Stimulated activated naive B cell treated with anti-CD40 and anti-IgM and Interleukin-4, amounts not matched to agents 10 μg/mL and 1 μg/mL and 100 μg/mL, for 72 hours (primary cell): ENCODE data around the gene NT5DC1.
"Not testable (repeated sequence)": the region's sequence is repeated elsewhere in the genome, so short reads cannot be mapped to it uniquely, and the experiment has no call there.

ENCODE experiments used
- ATAC-seq, 2 donors: fragments of 150-1000 bp; cut with Tn5 transposase; replicated peaks; 2 replicates each; pipeline ENCODE4 v1.10.0; 2021; ENCODE audit warnings: moderate library complexity in 1 of 2
- DNase-seq: peaks from one replicate; pipeline ENCODE4 v3.0.0; 2021
- H3K27ac Mint-ChIP-seq: one replicate; pipeline ENCODE4 v1.8.0; 2022; ENCODE audit warnings: mild to moderate bottlenecking, mixed read lengths
- H3K27me3 Mint-ChIP-seq, 2 donors: one replicate each; pipeline ENCODE4 v1.8.0; 2022; ENCODE audit warnings: mixed read lengths in 2 of 2
- H3K36me3 Mint-ChIP-seq, 2 donors: one replicate each; pipeline ENCODE4 v1.8.0; 2022; ENCODE audit warnings: mixed read lengths in 2 of 2, mild to moderate bottlenecking in 1 of 2
- H3K4me1 Mint-ChIP-seq, 2 donors: one replicate each; pipeline ENCODE4 v1.8.0; 2022; ENCODE audit warnings: mixed read lengths in 2 of 2, mild to moderate bottlenecking in 1 of 2
- H3K4me3 Mint-ChIP-seq, 2 donors: one replicate each; pipeline ENCODE4 v1.8.0; 2022; ENCODE audit warnings: mild to moderate bottlenecking in 2 of 2, mixed read lengths in 2 of 2, moderate library complexity in 1 of 2
- H3K9me3 Mint-ChIP-seq, 2 donors: one replicate each; pipeline ENCODE4 v1.8.0; 2022; ENCODE audit warnings: mixed read lengths in 2 of 2, mild to moderate bottlenecking in 1 of 2

Gene NT5DC1

GRCh38 chr6:116074732-116075390 is 25.8 kb upstream of the NT5DC1 start:
- no peak for DNase-seq
- no peaks in the 10 kb centered on the region for H3K36me3 Mint-ChIP-seq
- peaks cover 0 to 12% of the 10 kb centered on the region in 2 donors for H3K27me3 Mint-ChIP-seq
- H3K9me3 Mint-ChIP-seq = no peaks in the 10 kb centered on the region
- H3K27ac Mint-ChIP-seq = peak overlapping the region; percentile 27
- no peak for ATAC-seq
- peaks cover 0 to 2% of the 10 kb centered on the region in 2 donors for H3K4me1 Mint-ChIP-seq
- no peak overlapping the region for H3K4me3 Mint-ChIP-seq

- no peaks in the 10 kb centered on the region for H3K9me3 Mint-ChIP-seq
- no peaks in the 10 kb centered on the region for H3K36me3 Mint-ChIP-seq
These were observed 22.1 kb upstream of the NT5DC1 start for GRCh38 chr6:116078522-116078921.

GRCh38 chr6:116078945-116079344 is 21.7 kb upstream of the NT5DC1 start:
- no peaks in the 10 kb centered on the region for H3K9me3 Mint-ChIP-seq
- peaks cover 22 to 23% of the 10 kb centered on the region in 2 donors for H3K27me3 Mint-ChIP-seq
- no peaks in the 10 kb centered on the region for H3K36me3 Mint-ChIP-seq
- H3K4me1 Mint-ChIP-seq = no peaks in the 10 kb centered on the region
- DNase-seq (no peak), ATAC-seq (no peak)
- no peak overlapping the region for H3K27ac Mint-ChIP-seq
- H3K4me3 Mint-ChIP-seq = no peak overlapping the region

More at GRCh38 chr6:116078522-116078921, 22.1 kb upstream of the NT5DC1 start:
- no peak for DNase-seq
- H3K4me1 Mint-ChIP-seq = no peaks in the 10 kb centered on the region
- H3K4me3 Mint-ChIP-seq = no peak overlapping the region
- no peak for ATAC-seq
- no peak overlapping the region for H3K27ac Mint-ChIP-seq
- H3K27me3 Mint-ChIP-seq = peaks cover 22 to 23% of the 10 kb centered on the region in 2 donors

GRCh38 chr6:116083052-116083451 is 17.6 kb upstream of the NT5DC1 start:
- no peak for ATAC-seq
- Mint-ChIP-seq H3K9me3 (no peaks in the 10 kb centered on the region), H3K27ac (no peak overlapping the region), H3K27me3 (peaks cover 11 to 22% of the 10 kb centered on the region in 2 donors), H3K4me3 (no peak overlapping the region), H3K4me1 (peaks cover 9 to 17% of the 10 kb centered on the region in 2 donors), H3K36me3 (no peaks in the 10 kb centered on the region)
- DNase-seq = no peak

- Mint-ChIP-seq H3K27ac (no peak overlapping the region), H3K4me3 (no peak overlapping the region), H3K27me3 (peaks cover 11 to 22% of the 10 kb centered on the region in 2 donors), H3K36me3 (peaks cover 0 to 3% of the 10 kb centered on the region in 2 donors), H3K9me3 (no peaks in the 10 kb centered on the region), H3K4me1 (peaks cover 12 to 21% of the 10 kb centered on the region in 2 donors)
- ATAC-seq (no peak), DNase-seq (no peak)
These were observed 16.4 kb upstream of the NT5DC1 start for GRCh38 chr6:116084284-116084683.

- H3K27ac Mint-ChIP-seq = peak overlapping the region; percentile 72
- H3K4me1 Mint-ChIP-seq = peaks cover 16 to 28% of the 10 kb centered on the region in 2 donors
- no peaks in the 10 kb centered on the region for H3K9me3 Mint-ChIP-seq
- peak overlapping the region; percentile 5 to 15 for H3K4me3 Mint-ChIP-seq
- peaks cover 2 to 10% of the 10 kb centered on the region in 2 donors for H3K27me3 Mint-ChIP-seq
- peaks cover 0 to 3% of the 10 kb centered on the region in 2 donors for H3K36me3 Mint-ChIP-seq
- DNase-seq (peak; percentile 36), ATAC-seq (peak; percentile 97 to 99)
These were observed 13.1 kb upstream of the NT5DC1 start for GRCh38 chr6:116087437-116088027.

GRCh38 chr6:116088946-116089345 is 11.7 kb upstream of the NT5DC1 start:
- Mint-ChIP-seq H3K27me3 (peaks cover 8% of the 10 kb centered on the region in 2 donors), H3K9me3 (no peaks in the 10 kb centered on the region), H3K27ac (no peak overlapping the region), H3K36me3 (peaks cover 0 to 3% of the 10 kb centered on the region in 2 donors), H3K4me3 (no peak overlapping the region), H3K4me1 (peaks cover 16 to 28% of the 10 kb centered on the region in 2 donors)
- DNase-seq = no peak
- no peak for ATAC-seq

- no peaks in the 10 kb centered on the region for H3K9me3 Mint-ChIP-seq
- H3K27me3 Mint-ChIP-seq = peaks cover 8% of the 10 kb centered on the region in 2 donors
- H3K27ac Mint-ChIP-seq = no peak overlapping the region
- peaks cover 0 to 3% of the 10 kb centered on the region in 2 donors for H3K36me3 Mint-ChIP-seq
- H3K4me3 Mint-ChIP-seq = no peak overlapping the region
- ATAC-seq (peak; percentile 38 to 53), DNase-seq (peak; percentile 2)
- peaks cover 14 to 28% of the 10 kb centered on the region in 2 donors for H3K4me1 Mint-ChIP-seq
These were observed 10.4 kb upstream of the NT5DC1 start for GRCh38 chr6:116090251-116090650.

GRCh38 chr6:116094041-116094440 is 6.6 kb upstream of the NT5DC1 start:
- DNase-seq (no peak), ATAC-seq (no peak)
- peaks cover 7 to 11% of the 10 kb centered on the region in 2 donors for H3K36me3 Mint-ChIP-seq
- H3K9me3 Mint-ChIP-seq = peaks cover 7 to 10% of the 10 kb centered on the region in 2 donors
- H3K27me3 Mint-ChIP-seq = peaks cover 8% of the 10 kb centered on the region in 2 donors
- no peak overlapping the region for H3K4me3 Mint-ChIP-seq
- no peak overlapping the region for H3K27ac Mint-ChIP-seq
- peaks cover 6 to 7% of the 10 kb centered on the region in 2 donors for H3K4me1 Mint-ChIP-seq

- not testable (repeated sequence) for DNase-seq, ATAC-seq, H3K27me3 Mint-ChIP-seq, H3K4me3 Mint-ChIP-seq, H3K9me3 Mint-ChIP-seq, H3K27ac Mint-ChIP-seq
- peaks cover 6 to 11% of the 10 kb centered on the region in 2 donors for H3K36me3 Mint-ChIP-seq
- peaks cover 6 to 12% of the 10 kb centered on the region in 2 donors for H3K4me1 Mint-ChIP-seq
These were observed 4.4 kb upstream of the NT5DC1 start for GRCh38 chr6:116096048-116096759.

- Mint-ChIP-seq H3K9me3 (peaks cover 7 to 10% of the 10 kb centered on the region in 2 donors), H3K4me3 (no peak overlapping the region), H3K27ac (no peak overlapping the region), H3K36me3 (peaks cover 6 to 11% of the 10 kb centered on the region in 2 donors), H3K27me3 (peaks cover 8% of the 10 kb centered on the region in 2 donors), H3K4me1 (peaks cover 11 to 21% of the 10 kb centered on the region in 2 donors)
- DNase-seq = no peak
- ATAC-seq = no peak
These were observed 3.5 kb upstream of the NT5DC1 start for GRCh38 chr6:116096979-116097816.

GRCh38 chr6:116099036-116099435 is 1.6 kb upstream of the NT5DC1 start:
- no peaks in the 10 kb centered on the region for H3K27me3 Mint-ChIP-seq
- H3K4me3 Mint-ChIP-seq = no peak overlapping the region
- H3K36me3 Mint-ChIP-seq = peaks cover 9 to 15% of the 10 kb centered on the region in 2 donors
- DNase-seq (no peak), ATAC-seq (no peak)
- H3K4me1 Mint-ChIP-seq = peaks cover 22 to 35% of the 10 kb centered on the region in 2 donors
- H3K27ac Mint-ChIP-seq = no peak overlapping the region
- H3K9me3 Mint-ChIP-seq = peaks cover 7 to 10% of the 10 kb centered on the region in 2 donors

- H3K4me3 Mint-ChIP-seq = peak overlapping the region; percentile 93 to 97
- peak; percentile 0 to 2 for ATAC-seq
- peaks cover 26 to 49% of the 10 kb centered on the region in 2 donors for H3K4me1 Mint-ChIP-seq
- peaks cover 8 to 12% of the 10 kb centered on the region in 2 donors for H3K36me3 Mint-ChIP-seq
- H3K27me3 Mint-ChIP-seq = no peaks in the 10 kb centered on the region
- peak overlapping the region; percentile 94 for H3K27ac Mint-ChIP-seq
- H3K9me3 Mint-ChIP-seq = peaks cover under 1 to 3% of the 10 kb centered on the region in 2 donors
- DNase-seq = no peak
These were observed 657 bp downstream of the NT5DC1 start for GRCh38 chr6:116101302-116101718.

GRCh38 chr6:116101790-116102189 is 1.1 kb downstream of the NT5DC1 start:
- DNase-seq = no peak
- peaks cover 4 to 8% of the 10 kb centered on the region in 2 donors for H3K36me3 Mint-ChIP-seq
- peak overlapping the region; percentile 37 for H3K27ac Mint-ChIP-seq
- ATAC-seq = no peak
- peak overlapping the region; percentile 93 to 97 for H3K4me3 Mint-ChIP-seq
- peaks cover 0 to under 1% of the 10 kb centered on the region in 2 donors for H3K9me3 Mint-ChIP-seq
- peaks cover 26 to 49% of the 10 kb centered on the region in 2 donors for H3K4me1 Mint-ChIP-seq
- H3K27me3 Mint-ChIP-seq = no peaks in the 10 kb centered on the region
